Endothelial cell of umbilical vein (primary cell): ENCODE results near the gene KCNIP1. TPM values are rescaled to one million over a fixed set of nuclear protein-coding genes. Genes with fewer than 3 reads are reported as not detected.

ENCODE experiments used
- BruUV-seq: library from RNA; stranded (reverse); fragments of 400-500 nt; replicated peaks from 2 replicates; lab custom pipeline; 2021; lab: Mats Ljungman, UMichigan
- CTCF ChIA-PET: fragments of 300-600, 350-600 bp; sonication (Branson Sonifier 250); formaldehyde crosslinking; loops from one replicate; lab custom pipeline; 2021; ENCODE audit warnings: antibody characterized with exemption, inconsistent platforms; lab: Charles Lee
- POLR2A ChIA-PET: fragments of 300-600, 350-600 bp; sonication (Branson Sonifier 250); formaldehyde crosslinking; loops from one replicate; lab custom pipeline; 2021; ENCODE audit warnings: antibody characterized with exemption, inconsistent platforms; lab: Charles Lee
- DNase-seq: peaks from one replicate; pipeline ENCODE4 v3.0.0-alpha.2; 2011; ENCODE audit warnings: low read depth, low spot score
- FAIRE-seq: peaks from 2 replicates; lab custom pipeline; 2011; peaks lifted over from hg19 to GRCh38; lab: Jason Lieb, UNC
- H2AFZ ChIP-seq: 2 replicates; pipeline ENCODE4 v1.6.0; 2012; ENCODE audit warnings: low read depth, low read length, control low read depth, inconsistent platforms
- H3K27ac ChIP-seq: 2 replicates; pipeline ENCODE4 v1.5.1; 2011; ENCODE audit warnings: low read depth, mild to moderate bottlenecking, control low read depth, low read length, moderate library complexity; ENCODE audit not compliant: insufficient read depth
- H3K27me3 ChIP-seq, 2 experiments: 2 replicates each; pipeline versions ENCODE4 v1.6.0 to v1.6.1; 2011; ENCODE audit warnings: low read length in 2 of 2, mixed read lengths in 1 of 2; ENCODE audit not compliant: control insufficient read depth in 2 of 2, insufficient read depth in 2 of 2
- H3K36me3 ChIP-seq, 2 experiments: 2 replicates in 1 of 2; 3 replicates in 1 of 2; pipeline ENCODE4 v1.5.1; 2011; ENCODE audit warnings: low read length in 2 of 2, mild to moderate bottlenecking in 1 of 2, moderate library complexity in 1 of 2; ENCODE audit not compliant: control insufficient read depth in 2 of 2, insufficient read depth in 2 of 2; ENCODE audit errors: extremely low read depth in 1 of 2
- H3K4me1 ChIP-seq: 3 replicates; pipeline ENCODE4 v1.5.1; 2011; ENCODE audit warnings: mild to moderate bottlenecking, low read length; ENCODE audit not compliant: control insufficient read depth, insufficient read depth; ENCODE audit errors: extremely low read depth
- H3K4me2 ChIP-seq: 2 replicates; pipeline ENCODE4 v1.6.1; 2011; ENCODE audit warnings: low read length, control low read depth, mixed read lengths; ENCODE audit not compliant: insufficient read depth
- H3K4me3 ChIP-seq, 3 experiments: fragments of 200-600 bp in 1 of 3; sonication (generic), shearing (Covaris generic) in 1 of 3; replicated peaks in 1 of 3; 2 replicates each; pipeline ENCODE4 v1.5.1; 2011 to 2016; ENCODE audit warnings: control low read depth in 3 of 3, low read length in 3 of 3, mild to moderate bottlenecking in 2 of 3, inconsistent platforms in 1 of 3, low read depth in 1 of 3, moderate library complexity in 1 of 3; ENCODE audit not compliant: insufficient read depth in 1 of 3
- H3K79me2 ChIP-seq: 2 replicates; pipeline ENCODE4 v1.6.0; 2012; ENCODE audit warnings: low read length, inconsistent platforms; ENCODE audit not compliant: control insufficient read depth, insufficient read depth
- H3K9ac ChIP-seq: replicated peaks from 2 replicates; pipeline ENCODE3; 2011; ENCODE audit warnings: low read length, control low read depth; ENCODE audit not compliant: insufficient read depth; ENCODE audit errors: extremely low read depth
- H3K9me1 ChIP-seq: replicated peaks from 3 replicates; pipeline ENCODE4 v1.6.0; 2011; ENCODE audit warnings: mild to moderate bottlenecking, low read length; ENCODE audit not compliant: control insufficient read depth, insufficient read depth; ENCODE audit errors: extremely low read depth
- H3K9me3 ChIP-seq: replicated peaks from 2 replicates; pipeline ENCODE4 v1.5.1; 2012; ENCODE audit warnings: low read length, inconsistent platforms; ENCODE audit not compliant: control insufficient read depth, insufficient read depth
- H4K20me1 ChIP-seq: replicated peaks from 2 replicates; pipeline ENCODE3; 2011; ENCODE audit warnings: mild to moderate bottlenecking, low read length; ENCODE audit not compliant: control insufficient read depth, insufficient read depth; ENCODE audit errors: extremely low read depth
- CTCF ChIP-seq, 2 donors: IDR thresholded peaks; 1 replicate in 1 of 2; 2 replicates in 1 of 2; pipeline ENCODE4 v1.5.1; 2011; ENCODE audit warnings: low read length in 2 of 2, mild to moderate bottlenecking in 2 of 2, moderate library complexity in 2 of 2, control low read depth in 1 of 2, inconsistent platforms in 1 of 2, low read depth in 1 of 2; ENCODE audit not compliant: insufficient read depth in 1 of 2; ENCODE audit errors: extremely low read depth in 1 of 2
- EZH2 ChIP-seq: IDR thresholded peaks from 2 replicates; pipeline ENCODE4 v1.6.1; 2012; ENCODE audit warnings: borderline replicate concordance, low read depth, mild to moderate bottlenecking, moderate library complexity, low read length, inconsistent platforms; ENCODE audit not compliant: severe bottlenecking
- FOS ChIP-seq: IDR thresholded peaks from 2 replicates; pipeline ENCODE4 v1.6.1; 2011; ENCODE audit warnings: mild to moderate bottlenecking, low read length, moderate library complexity, borderline replicate concordance; ENCODE audit not compliant: insufficient read depth
- GATA2 ChIP-seq: IDR thresholded peaks from 2 replicates; pipeline ENCODE4 v1.7.0; 2011; ENCODE audit warnings: low read depth, mild to moderate bottlenecking, moderate library complexity, mixed read lengths, low read length; ENCODE audit not compliant: insufficient read length, insufficient read depth
- JUN ChIP-seq: IDR thresholded peaks from 2 replicates; pipeline ENCODE4 v1.6.1; 2011; ENCODE audit warnings: borderline replicate concordance, low read depth; ENCODE audit not compliant: insufficient read length, insufficient read depth
- MAX ChIP-seq: IDR thresholded peaks from 2 replicates; pipeline ENCODE4 v1.6.1; 2011; ENCODE audit not compliant: insufficient read depth, insufficient read length
- MYC ChIP-seq: IDR thresholded peaks from one replicate; pipeline ENCODE4 v1.6.1; 2011; ENCODE audit warnings: mild to moderate bottlenecking, low read depth, low read length
- POLR2A ChIP-seq: IDR thresholded peaks from 2 replicates; pipeline ENCODE4 v1.6.1; 2012; ENCODE audit warnings: low read depth, mild to moderate bottlenecking, control low read depth, low read length
- POLR2AphosphoS5 ChIP-seq: IDR thresholded peaks from 2 replicates; pipeline ENCODE4 v1.6.1; 2012; ENCODE audit warnings: low read depth, mild to moderate bottlenecking, control low read depth, low read length, moderate library complexity; ENCODE audit not compliant: insufficient read depth
- dilution Hi-C: fragments of 300-500 bp; cut with MboI; formaldehyde crosslinking; loops from one replicate; pipeline ENCODE4 v1.15.0; 2019; ENCODE audit warnings: low sequenced_read_pairs; ENCODE audit not compliant: extremely low pct_ligation_motif_present
- intact Hi-C: fragments of 100-400 bp; cut with micrococcal nuclease; formaldehyde crosslinking; loops from one replicate; pipeline ENCODE4 v1.10.0; 2022
- polyA plus RNA-seq, 4 experiments: library from polyadenylated mRNA; depleted of rRNA in 3 of 4; stranded (reverse) in 3 of 4; unstranded in 1 of 4; fragments of >200 nt; gene quantifications; 2 replicates each; pipeline versions ENCODE4 v1.2.1 to v1.2.3, GENCODE V29; 2011 to 2012; ENCODE audit warnings: missing spikeins in 1 of 4
- total RNA-seq: library from RNA; stranded (reverse); gene quantifications from 2 replicates; pipeline ENCODE4 v1.2.3, GENCODE V29; 2021

The KCNIP1 gene
- total and polyA plus RNA-seq, 2 donors (not counting 3 experiments of a cell fraction or from before 2014, with no cell fraction given), result 0.15 TPM; not detected in 1

- FAIRE-seq (no peak), DNase-seq (no peak)
- dilution Hi-C loops, result no loop called here
- TF ChIP-seq CTCF (IDR thresholded peaks at IDR 0.05; ENCODE audit: extremely low read depth in 1 of 2, insufficient read depth in 1 of 2, low read depth in 1 of 2, low read length in 2 of 2) (no peak), MYC (no peak), MAX (no peak), JUN (no peak), EZH2 (no peak), POLR2A (no peak), FOS (no peak), GATA2 (no peak), POLR2AphosphoS5 (no peak)
- H3K4me2 ChIP-seq, result no peak overlapping the region
- H3K9me3 ChIP-seq, result no peaks in the 10 kb centered on the region
- H3K27me3 ChIP-seq, result peaks cover 0 to 3% of the 10 kb centered on the region in 2 experiments
- H2AFZ ChIP-seq, result no peak overlapping the region
- BruUV-seq, result no TSS peak
- H3K9ac ChIP-seq, result no peak overlapping the region
- no peak overlapping the region for H3K4me3 ChIP-seq
- no peaks in the 10 kb centered on the region for H4K20me1 ChIP-seq
- H3K36me3 ChIP-seq, result no peaks in the 10 kb centered on the region
- H3K27ac ChIP-seq, result no peak overlapping the region
- ChIA-PET CTCF (interaction anchor here (2.7 kb wide), 1 partner anchor 8 kb away, joined by 9 read pairs; no protein-coding TSS in a partner anchor), POLR2A (no interaction called here)
- no peaks in the 10 kb centered on the region for H3K79me2 ChIP-seq
- intact Hi-C loops, result no loop called here
- no peaks in the 10 kb centered on the region for H3K4me1 ChIP-seq
- no peaks in the 10 kb centered on the region for H3K9me1 ChIP-seq
Observed at GRCh38 chr5:170715141-170715540, 211.3 kb downstream of the KCNIP1 start.
